ENCODE measurements around the gene SSTR3.
"Not testable (repeated sequence)": the region's sequence is repeated elsewhere in the genome, so short reads cannot be mapped to it uniquely, and the experiment has no call there.

The SSTR3 gene

GRCh38 chr22:37212174-37212906 is at the start of gene SSTR3:
SSTR3 (minus strand) TSS chr22:37212477; CDS start chr22:37207803, 4,674 bp downstream.
- DNase-seq (ENCODE audit: low read depth, low spot score): no peak

DNA sequence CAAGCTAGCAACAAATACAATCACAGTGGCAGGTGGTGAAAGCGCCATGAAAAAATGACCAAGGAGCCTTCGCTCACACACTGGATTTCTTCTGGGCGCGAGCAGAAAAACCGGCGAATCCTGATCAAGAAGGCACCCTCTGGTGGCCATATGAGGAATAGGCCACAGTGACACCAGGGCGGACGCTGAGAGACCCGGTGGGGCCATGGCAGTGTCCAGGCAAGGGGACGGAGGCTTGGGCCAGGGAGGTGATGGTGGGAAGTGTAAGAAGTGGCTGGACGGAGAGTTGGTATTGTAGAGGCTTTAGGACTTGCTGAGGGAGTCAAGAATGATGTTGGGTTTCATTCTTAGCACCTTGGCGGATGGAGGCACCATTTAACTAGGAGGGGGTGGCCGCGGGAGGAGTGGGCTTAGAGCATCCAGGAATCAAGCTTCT is 48.6 kb upstream of the SSTR3 start:
- DNase-seq (ENCODE audit: low read depth, low spot score): no peak

DNA sequence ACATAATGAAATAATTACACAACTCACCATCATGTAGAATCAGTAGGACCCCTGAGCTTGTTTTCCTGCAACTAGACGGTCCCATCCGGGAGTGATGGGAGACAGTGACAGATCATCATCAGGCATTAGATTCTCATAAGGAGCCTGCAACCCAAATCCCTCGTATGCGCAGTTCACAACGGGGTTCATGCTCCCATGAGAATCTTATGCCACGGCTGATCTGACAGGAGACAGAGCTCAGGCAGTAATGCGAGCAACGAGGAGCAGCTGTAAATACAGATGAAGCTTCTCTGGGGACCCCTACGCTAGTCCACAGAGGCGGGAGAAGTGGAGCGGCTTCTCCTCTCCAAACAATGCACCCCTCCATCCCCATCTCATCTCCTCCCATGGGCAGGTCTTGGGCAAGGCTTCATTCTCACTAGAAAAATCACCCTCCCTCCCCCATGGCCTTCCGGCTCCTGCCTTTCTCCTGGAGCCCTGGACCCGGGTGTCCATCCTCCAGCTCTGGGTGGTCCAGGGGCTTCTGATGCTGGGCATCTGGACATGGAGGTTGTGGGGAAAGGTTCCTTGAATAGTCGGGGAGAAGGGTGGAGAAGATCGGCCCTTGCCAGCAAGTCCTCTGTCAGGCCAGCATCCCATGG is 48.0 kb upstream of the SSTR3 start:
- peak; percentile 40 for DNase-seq (ENCODE audit: low read depth, low spot score)

GRCh38 chr22:37259540-37260029 is 47.3 kb upstream of the SSTR3 start:
- DNase-seq (ENCODE audit: low read depth, low spot score): no peak

GRCh38 chr22:37258753-37259401 is 46.6 kb upstream of the SSTR3 start:
- no peak for DNase-seq (ENCODE audit: low read depth, low spot score)

DNA sequence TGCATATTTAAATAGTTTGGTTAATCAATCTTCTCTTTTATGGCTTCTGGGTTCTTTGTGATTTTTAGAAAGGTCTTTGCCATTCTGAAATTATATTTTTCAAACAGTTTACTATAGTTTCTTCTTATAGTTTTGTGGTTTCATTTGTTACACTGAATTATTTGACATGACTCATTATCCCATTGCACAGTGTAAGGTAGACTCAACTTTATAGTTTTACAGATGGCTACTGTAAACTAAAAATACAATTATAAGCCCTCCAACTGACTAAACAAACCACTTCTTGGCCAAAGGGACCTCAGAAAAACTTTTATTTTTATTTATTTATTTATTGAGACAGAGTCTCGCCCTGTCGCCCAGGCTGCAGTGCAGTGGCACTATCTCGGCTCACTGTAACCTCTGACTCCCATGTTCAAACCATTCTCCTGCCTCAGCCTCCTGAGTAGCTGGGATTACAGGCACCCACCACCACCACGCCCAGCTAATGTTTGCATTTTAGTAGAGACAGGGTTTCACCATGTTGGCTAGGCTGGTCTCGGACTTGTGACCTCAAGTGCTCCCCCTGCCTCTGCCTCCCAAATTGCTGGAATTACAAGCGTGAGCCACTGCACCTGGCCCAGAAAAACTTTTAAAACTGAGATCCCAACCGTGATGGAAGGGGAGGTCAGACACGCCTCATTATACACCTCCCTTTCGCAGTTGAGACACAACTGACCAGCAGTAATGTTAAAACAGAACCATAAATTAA is 45.9 kb upstream of the SSTR3 start:
- DNase-seq (ENCODE audit: low read depth, low spot score): no peak

- DNase-seq (ENCODE audit: low read depth, low spot score): no peak
These were observed 43.9 kb upstream of the SSTR3 start for GRCh38 chr22:37256075-37256726.

- DNase-seq (ENCODE audit: low read depth, low spot score): no peak
These were observed 43.3 kb upstream of the SSTR3 start for GRCh38 chr22:37255558-37256006.

DNA sequence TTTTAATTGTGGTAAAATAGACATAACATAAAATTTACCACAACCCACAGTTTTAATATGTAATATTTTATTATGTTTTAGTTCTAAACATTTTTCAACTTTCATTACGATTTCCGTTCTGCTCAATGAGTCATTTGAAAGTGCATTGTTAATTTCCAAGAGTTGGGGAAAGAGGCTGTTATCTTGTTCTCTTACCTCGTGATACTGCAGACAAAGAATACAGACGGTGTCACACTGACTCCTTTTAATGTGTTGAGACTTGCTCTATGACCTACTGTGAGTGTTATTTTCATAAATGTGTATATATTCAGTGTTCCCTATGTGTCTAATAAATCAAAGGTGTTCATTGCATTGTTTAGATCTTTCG is 42.6 kb upstream of the SSTR3 start:
- DNase-seq (ENCODE audit: low read depth, low spot score): no peak

DNA sequence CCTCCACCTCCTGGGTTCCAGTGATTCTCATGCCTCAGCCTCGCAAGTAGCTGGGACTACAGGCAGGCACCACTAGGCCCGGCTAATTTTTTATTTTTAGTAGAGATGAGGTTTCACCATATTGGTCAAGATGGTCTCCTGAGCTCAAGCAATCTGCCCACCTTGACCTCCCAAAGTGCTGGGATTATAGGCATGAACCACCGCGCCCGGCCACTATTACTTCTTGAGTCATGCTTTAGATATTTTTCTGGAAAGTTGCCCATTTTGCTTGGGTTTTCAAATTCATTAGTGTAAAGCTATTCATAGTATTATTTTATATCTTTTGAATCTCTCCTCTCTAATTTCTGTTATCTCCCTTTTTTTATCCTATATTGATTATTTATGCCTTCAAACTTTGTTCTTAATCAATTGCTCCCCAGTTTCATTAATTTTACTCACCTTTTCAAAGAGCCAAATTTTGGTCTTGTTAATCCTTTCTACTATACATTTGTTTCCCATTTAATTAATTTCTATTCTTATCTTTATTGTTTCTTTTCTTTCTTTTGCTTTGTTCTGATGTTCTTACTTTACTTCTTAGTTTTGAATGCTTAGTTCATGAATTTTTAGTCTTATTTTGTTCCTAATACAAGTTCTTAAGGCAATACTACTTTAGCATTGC is 42.1 kb upstream of the SSTR3 start:
- DNase-seq (ENCODE audit: low read depth, low spot score): no peak

DNA sequence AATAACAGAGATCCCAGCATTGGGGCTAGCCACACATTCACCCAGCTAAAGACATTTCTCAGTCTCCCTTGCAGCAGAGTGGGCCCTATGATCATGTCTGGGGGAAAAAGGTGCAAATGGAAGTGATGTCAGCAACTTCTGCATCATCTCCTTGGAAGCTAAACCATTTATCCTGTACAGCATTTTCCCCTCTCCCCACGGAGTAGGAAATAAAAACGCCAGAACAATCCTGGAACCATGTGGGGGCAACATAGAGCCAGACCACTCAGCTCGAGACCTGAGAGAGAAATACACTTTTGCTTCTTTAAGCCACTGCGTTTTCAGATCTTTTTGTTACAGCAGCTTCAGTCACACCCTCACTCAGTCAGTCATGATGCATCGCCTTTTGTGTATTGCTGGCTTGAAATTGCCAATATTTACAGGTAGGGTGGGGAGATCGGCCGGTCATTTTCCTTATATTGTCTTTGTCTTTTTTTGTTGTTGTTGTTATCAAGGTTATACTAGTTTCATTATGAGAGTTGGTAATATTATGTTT is 40.9 kb upstream of the SSTR3 start:
- no peak for DNase-seq (ENCODE audit: low read depth, low spot score)

DNA sequence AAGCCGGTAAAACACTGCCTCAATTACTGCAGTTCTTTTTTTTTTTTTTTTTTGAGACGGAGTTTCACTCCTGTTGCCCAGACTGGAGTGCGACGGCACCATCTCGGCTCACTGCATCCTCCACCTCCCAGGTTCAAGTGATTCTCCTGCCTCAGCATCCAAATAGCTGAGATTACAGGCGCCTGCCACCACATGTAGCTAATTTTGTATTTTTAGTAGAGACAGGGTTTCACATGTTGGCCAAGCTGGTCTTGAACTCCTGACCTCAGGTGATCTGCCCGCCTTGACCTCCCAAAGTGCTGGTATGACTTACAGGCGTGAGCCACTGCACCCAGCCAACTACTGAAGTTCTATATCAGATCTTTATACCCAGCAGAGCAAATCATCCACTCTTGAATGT is 39.6 kb upstream of the SSTR3 start:
- not testable (repeated sequence) for DNase-seq (ENCODE audit: low read depth, low spot score)

DNA sequence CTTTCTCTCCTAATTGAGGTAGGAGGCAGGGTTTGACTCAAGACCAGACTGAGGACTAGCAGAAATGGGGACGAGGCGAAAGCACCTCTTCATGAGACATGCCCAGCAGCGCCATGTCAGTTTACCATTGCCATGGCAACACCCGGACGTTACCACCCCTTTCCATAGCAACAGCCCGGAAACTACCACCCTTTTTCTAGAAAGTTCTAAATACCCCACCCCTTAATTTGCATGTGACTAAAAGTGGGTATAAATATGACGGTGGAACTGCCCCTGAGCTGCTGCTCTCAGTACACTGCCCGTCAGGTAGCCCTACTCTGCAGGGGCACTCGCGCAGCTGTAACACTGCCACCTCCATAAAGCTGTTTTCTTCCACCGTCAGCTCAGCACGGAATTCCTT is 37.7 kb upstream of the SSTR3 start:
- DNase-seq (ENCODE audit: low read depth, low spot score): no peak

GRCh38 chr22:37248251-37248650 is 36.0 kb upstream of the SSTR3 start:
- no peak for DNase-seq (ENCODE audit: low read depth, low spot score)

DNA sequence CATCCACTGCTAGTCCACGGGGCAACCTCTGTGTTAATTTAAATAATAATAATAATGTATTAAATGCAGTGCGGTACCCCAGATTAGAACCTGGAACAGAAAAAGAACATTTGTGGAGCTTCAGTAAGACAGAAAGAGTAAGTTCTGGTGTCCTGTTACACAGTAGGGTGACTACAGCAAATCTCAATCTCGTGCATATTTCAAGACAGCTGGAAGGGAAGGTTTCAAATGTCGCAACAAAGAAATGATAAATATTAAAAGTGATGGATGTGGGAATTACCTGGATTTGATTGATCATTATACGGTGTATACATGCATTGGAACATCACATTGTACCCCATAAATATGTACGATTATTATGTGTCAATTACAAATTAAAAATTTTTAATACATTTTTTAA is 33.5 kb upstream of the SSTR3 start:
- DNase-seq (ENCODE audit: low read depth, low spot score): no peak

DNA sequence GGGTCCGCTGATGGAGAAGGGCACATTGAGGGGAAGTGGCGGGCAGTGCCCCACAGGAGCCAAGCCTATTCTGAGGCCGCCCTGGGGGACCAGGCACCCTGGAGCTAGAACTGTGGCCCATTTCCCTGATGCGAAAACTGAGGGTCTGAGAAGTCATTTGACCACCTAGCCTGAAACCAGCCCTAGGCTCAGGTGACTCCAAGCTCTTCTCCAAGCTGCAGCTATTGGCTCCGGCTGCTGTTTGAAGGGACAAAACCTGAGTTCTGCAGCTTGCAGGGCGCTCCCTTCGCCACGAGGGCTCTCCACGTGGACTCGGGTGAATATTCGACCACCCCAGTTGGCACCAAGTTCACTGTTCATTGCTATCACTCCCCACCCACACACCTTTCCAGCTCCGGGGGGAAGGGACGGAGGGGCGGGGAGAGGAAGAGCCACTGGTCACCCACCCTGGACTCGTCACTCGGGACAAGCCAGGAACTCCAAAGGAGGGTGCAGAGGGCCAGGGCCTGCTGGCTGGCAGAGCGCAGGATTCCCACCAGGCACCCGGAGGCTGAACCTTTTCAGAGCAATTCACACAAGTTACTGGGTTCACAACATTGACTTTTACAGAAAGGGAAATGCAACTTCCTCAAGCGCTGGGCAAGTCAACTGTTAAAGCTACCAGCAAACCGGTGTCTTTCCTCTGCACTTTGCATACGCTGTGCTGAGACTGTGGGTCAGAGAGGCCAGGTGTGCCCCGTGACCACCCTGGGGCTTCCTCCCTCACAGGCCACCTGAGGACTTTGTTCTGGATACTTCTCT is 32.8 kb upstream of the SSTR3 start:
- DNase-seq (ENCODE audit: low read depth, low spot score): no peak

DNA sequence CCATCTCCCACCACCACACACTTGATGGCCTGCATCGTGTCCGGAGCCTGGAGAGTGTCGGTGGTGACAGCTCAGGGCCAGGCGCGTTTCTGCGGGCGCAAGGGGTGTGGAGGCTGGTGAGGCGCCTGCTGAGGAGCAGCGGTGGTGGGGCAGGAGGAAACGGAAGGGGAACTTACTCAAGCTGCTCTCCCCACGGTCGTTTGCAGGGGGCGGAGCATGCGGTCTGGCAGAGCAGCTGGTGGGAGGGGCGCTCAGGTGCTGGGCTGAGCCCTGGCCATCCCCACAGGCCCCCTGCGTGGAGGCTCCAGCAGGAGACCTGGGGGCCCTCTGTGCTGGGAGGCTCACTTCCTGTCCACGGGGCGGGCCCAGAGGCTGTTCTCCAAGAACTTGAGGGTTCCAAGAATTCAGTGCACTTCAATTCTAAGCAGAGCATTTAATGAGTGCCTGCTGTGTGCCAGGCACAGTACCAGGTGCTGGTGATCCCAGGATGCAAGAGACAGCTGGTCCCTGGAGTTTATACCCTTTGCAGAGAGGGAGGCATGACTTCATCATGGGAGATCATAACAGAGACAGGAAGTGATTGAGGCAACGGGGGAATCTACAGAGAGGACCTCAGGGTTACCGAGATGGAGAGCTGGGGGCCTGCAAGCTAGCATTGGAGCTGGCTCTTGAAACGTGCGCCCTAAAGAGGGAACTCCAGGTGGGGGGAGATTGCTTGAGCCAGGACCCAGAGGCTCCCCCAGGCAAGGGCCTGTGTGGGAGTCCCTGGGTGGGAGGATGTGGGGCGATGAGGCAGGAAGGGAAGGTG is 32.0 kb upstream of the SSTR3 start, which contains the start of gene RAC2:
Gene RAC2, minus strand, starts transcription at position 156 of the 808 bp plus-strand sequence. Its CDS starts 121 bp downstream, at position 35.
- DNase-seq (ENCODE audit: low read depth, low spot score): no peak

GRCh38 chr22:37243402-37244113 is 31.3 kb upstream of the SSTR3 start:
- no peak for DNase-seq (ENCODE audit: low read depth, low spot score)

All from brain pericyte (primary cell).